HG02943 (cell line): ENCODE results near the gene PHLDA2.

Source experiments
- ATAC-seq: cut with Tn5 transposase; IDR thresholded peaks from one replicate; pipeline ENCODE4 v1.9.1; 2021; ENCODE audit warnings: mild to moderate bottlenecking, low read depth, moderate library complexity; ENCODE audit not compliant: unreplicated experiment

PHLDA2 gene

GRCh38 chr11:2883979-2884815 lies 45.0 kb downstream of the PHLDA2 start:
- ATAC-seq, result no peak

- no peak for ATAC-seq
These were observed 45.6 kb downstream of the PHLDA2 start for GRCh38 chr11:2883640-2883978.

GRCh38 chr11:2882396-2883110 lies 46.7 kb downstream of the PHLDA2 start:
- no peak for ATAC-seq

- ATAC-seq, result no peak
These were observed 47.2 kb downstream of the PHLDA2 start for GRCh38 chr11:2881981-2882375.

- no peak for ATAC-seq
These were observed 47.9 kb downstream of the PHLDA2 start for GRCh38 chr11:2881076-2881980.

GRCh38 chr11:2880646-2881045 lies 48.6 kb downstream of the PHLDA2 start:
- ATAC-seq, result no peak

GRCh38 chr11:2878782-2879181 lies 50.4 kb downstream of the PHLDA2 start:
- ATAC-seq, result no peak
